K562 (cell line): Measurements from ENCODE around the gene WIPF2.

Experiments used
- GATA2 ChIP-seq: sonication (generic); formaldehyde crosslinking; IDR thresholded peaks from 2 replicates; pipeline ENCODE4 v1.4.0; 2020; ENCODE audit warnings: mild to moderate bottlenecking, missing genetic modification reagents
- TF ChIP-seq, protein P1 (sequence below): sonication (generic); formaldehyde crosslinking; IDR thresholded peaks from 2 replicates; pipeline ENCODE4 v1.8.1; 2022; ENCODE audit warnings: missing genetic modification reagents
- TF ChIP-seq, protein P2 (sequence below): sonication (generic); formaldehyde crosslinking; IDR thresholded peaks from 2 replicates; pipeline ENCODE4 v1.8.0; 2022; ENCODE audit warnings: mild to moderate bottlenecking, missing genetic modification reagents, borderline replicate concordance

DNA sequence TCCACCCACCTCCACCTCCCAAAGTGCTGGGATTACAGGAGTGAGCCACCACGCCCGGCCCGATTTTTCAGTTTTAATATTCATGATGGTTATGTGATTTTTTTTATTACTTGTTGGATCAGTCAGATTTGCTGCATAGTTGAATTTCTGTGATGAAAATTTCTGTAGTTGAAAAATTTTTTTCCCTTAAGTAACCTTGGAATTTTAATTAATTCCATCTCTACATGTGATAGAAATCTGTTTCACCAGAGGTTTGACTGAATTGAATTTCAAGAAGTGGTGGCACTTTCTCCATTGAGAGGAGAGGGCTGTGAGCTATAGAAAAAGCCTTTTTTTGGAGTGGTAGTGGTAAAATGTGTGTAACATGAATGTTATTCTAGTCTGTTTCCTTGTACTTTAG is 24.7 kb downstream of the WIPF2 start:
- TF ChIP-seq, protein P1, sequence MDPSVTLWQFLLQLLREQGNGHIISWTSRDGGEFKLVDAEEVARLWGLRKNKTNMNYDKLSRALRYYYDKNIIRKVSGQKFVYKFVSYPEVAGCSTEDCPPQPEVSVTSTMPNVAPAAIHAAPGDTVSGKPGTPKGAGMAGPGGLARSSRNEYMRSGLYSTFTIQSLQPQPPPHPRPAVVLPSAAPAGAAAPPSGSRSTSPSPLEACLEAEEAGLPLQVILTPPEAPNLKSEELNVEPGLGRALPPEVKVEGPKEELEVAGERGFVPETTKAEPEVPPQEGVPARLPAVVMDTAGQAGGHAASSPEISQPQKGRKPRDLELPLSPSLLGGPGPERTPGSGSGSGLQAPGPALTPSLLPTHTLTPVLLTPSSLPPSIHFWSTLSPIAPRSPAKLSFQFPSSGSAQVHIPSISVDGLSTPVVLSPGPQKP (CRISPR knock-in tag): no peak
- TF ChIP-seq, protein P2, sequence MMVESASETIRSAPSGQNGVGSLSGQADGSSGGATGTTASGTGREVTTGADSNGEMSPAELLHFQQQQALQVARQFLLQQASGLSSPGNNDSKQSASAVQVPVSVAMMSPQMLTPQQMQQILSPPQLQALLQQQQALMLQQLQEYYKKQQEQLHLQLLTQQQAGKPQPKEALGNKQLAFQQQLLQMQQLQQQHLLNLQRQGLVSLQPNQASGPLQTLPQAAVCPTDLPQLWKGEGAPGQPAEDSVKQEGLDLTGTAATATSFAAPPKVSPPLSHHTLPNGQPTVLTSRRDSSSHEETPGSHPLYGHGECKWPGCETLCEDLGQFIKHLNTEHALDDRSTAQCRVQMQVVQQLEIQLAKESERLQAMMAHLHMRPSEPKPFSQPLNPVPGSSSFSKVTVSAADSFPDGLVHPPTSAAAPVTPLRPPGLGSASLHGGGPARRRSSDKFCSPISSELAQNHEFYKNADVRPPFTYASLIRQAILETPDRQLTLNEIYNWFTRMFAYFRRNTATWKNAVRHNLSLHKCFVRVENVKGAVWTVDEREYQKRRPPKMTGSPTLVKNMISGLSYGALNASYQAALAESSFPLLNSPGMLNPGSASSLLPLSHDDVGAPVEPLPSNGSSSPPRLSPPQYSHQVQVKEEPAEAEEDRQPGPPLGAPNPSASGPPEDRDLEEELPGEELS (CRISPR knock-in tag): no peak
- no peak for TF ChIP-seq GATA2 (CRISPR knock-in tag)
